ENCODE data around the gene BDKRB1.

DNA sequence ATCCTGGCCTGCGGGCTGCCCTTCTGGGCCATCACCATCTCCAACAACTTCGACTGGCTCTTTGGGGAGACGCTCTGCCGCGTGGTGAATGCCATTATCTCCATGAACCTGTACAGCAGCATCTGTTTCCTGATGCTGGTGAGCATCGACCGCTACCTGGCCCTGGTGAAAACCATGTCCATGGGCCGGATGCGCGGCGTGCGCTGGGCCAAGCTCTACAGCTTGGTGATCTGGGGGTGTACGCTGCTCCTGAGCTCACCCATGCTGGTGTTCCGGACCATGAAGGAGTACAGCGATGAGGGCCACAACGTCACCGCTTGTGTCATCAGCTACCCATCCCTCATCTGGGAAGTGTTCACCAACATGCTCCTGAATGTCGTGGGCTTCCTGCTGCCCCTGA is 15.4 kb upstream of the BDKRB1 start:
- TF ChIP-seq, protein P1, sequence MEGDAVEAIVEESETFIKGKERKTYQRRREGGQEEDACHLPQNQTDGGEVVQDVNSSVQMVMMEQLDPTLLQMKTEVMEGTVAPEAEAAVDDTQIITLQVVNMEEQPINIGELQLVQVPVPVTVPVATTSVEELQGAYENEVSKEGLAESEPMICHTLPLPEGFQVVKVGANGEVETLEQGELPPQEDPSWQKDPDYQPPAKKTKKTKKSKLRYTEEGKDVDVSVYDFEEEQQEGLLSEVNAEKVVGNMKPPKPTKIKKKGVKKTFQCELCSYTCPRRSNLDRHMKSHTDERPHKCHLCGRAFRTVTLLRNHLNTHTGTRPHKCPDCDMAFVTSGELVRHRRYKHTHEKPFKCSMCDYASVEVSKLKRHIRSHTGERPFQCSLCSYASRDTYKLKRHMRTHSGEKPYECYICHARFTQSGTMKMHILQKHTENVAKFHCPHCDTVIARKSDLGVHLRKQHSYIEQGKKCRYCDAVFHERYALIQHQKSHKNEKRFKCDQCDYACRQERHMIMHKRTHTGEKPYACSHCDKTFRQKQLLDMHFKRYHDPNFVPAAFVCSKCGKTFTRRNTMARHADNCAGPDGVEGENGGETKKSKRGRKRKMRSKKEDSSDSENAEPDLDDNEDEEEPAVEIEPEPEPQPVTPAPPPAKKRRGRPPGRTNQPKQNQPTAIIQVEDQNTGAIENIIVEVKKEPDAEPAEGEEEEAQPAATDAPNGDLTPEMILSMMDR (conservative IDR thresholded peaks at IDR 0.05) = no peak
- no peak for TF ChIP-seq ZFX (IDR thresholded peaks at IDR 0.05)
